Measurements from ENCODE around the gene SUB1. TPM values are rescaled to one million over a fixed set of nuclear protein-coding genes. Genes with fewer than 3 reads are reported as not detected.

Gene SUB1
- total RNA-seq, 1 donor from 2014 or later, result 260 TPM

- H3K4me3 Mint-ChIP-seq, result no peak overlapping the region
- H3K36me3 Mint-ChIP-seq (ENCODE audit: low read depth), result no peaks in the 10 kb centered on the region
- DNase-seq (ENCODE audit: low read depth, low spot score), result no peak
- no peak for TF ChIP-seq CTCF (conservative IDR thresholded peaks at IDR 0.05)
- H3K27me3 Mint-ChIP-seq (ENCODE audit: low read depth), result no peaks in the 10 kb centered on the region
- H3K9me3 Mint-ChIP-seq, result peaks cover 2% of the 10 kb centered on the region
- H3K4me1 Mint-ChIP-seq, result peaks cover 4% of the 10 kb centered on the region
- H3K27ac Mint-ChIP-seq (ENCODE audit: unreplicated experiment), result no peak overlapping the region
These were observed 44.1 kb upstream of the SUB1 start for GRCh38 chr5:32541241-32541640.

- no peak overlapping the region for H3K4me3 Mint-ChIP-seq
- H3K36me3 Mint-ChIP-seq (ENCODE audit: low read depth), result no peaks in the 10 kb centered on the region
- H3K27me3 Mint-ChIP-seq (ENCODE audit: low read depth), result no peaks in the 10 kb centered on the region
- DNase-seq (ENCODE audit: low read depth, low spot score), result no peak
- H3K4me1 Mint-ChIP-seq, result no peaks in the 10 kb centered on the region
- H3K9me3 Mint-ChIP-seq, result peaks cover 6% of the 10 kb centered on the region
- no peak for TF ChIP-seq CTCF (conservative IDR thresholded peaks at IDR 0.05)
- no peak overlapping the region for H3K27ac Mint-ChIP-seq (ENCODE audit: unreplicated experiment)
These were observed 42.9 kb upstream of the SUB1 start for GRCh38 chr5:32542216-32543059.

- no peaks in the 10 kb centered on the region for H3K27me3 Mint-ChIP-seq (ENCODE audit: low read depth)
- no peak overlapping the region for H3K27ac Mint-ChIP-seq (ENCODE audit: unreplicated experiment)
- peaks cover 8% of the 10 kb centered on the region for H3K9me3 Mint-ChIP-seq
- no peak overlapping the region for H3K4me3 Mint-ChIP-seq
- DNase-seq (ENCODE audit: low read depth, low spot score), result no peak
- no peak for TF ChIP-seq CTCF (conservative IDR thresholded peaks at IDR 0.05)
- no peaks in the 10 kb centered on the region for H3K36me3 Mint-ChIP-seq (ENCODE audit: low read depth)
- H3K4me1 Mint-ChIP-seq, result no peaks in the 10 kb centered on the region
These were observed 42.1 kb upstream of the SUB1 start for GRCh38 chr5:32543291-32543690.

- Mint-ChIP-seq H3K4me1 (no peaks in the 10 kb centered on the region), H3K9me3 (peaks cover 8% of the 10 kb centered on the region), H3K27ac (ENCODE audit: unreplicated experiment) (no peak overlapping the region), H3K4me3 (no peak overlapping the region), H3K36me3 (ENCODE audit: low read depth) (no peaks in the 10 kb centered on the region), H3K27me3 (ENCODE audit: low read depth) (no peaks in the 10 kb centered on the region)
- TF ChIP-seq CTCF (conservative IDR thresholded peaks at IDR 0.05), result no peak
- no peak for DNase-seq (ENCODE audit: low read depth, low spot score)
These were observed 40.1 kb upstream of the SUB1 start for GRCh38 chr5:32545102-32545800.

- Mint-ChIP-seq H3K36me3 (ENCODE audit: low read depth) (no peaks in the 10 kb centered on the region), H3K27me3 (ENCODE audit: low read depth) (no peaks in the 10 kb centered on the region), H3K4me1 (no peaks in the 10 kb centered on the region), H3K4me3 (no peak overlapping the region), H3K9me3 (peaks cover 5% of the 10 kb centered on the region), H3K27ac (ENCODE audit: unreplicated experiment) (no peak overlapping the region)
- DNase-seq (ENCODE audit: low read depth, low spot score), result no peak
- TF ChIP-seq CTCF (conservative IDR thresholded peaks at IDR 0.05), result no peak
These were observed 34.2 kb upstream of the SUB1 start for GRCh38 chr5:32551194-32551593.

Measured in neural crest cell (in vitro differentiated cells).